NB4 (cell line): Measurements from ENCODE around the gene SNTG2.

Source experiments
- CTCF ChIP-seq: IDR thresholded peaks from one replicate; pipeline ENCODE4 v1.5.1; 2012; ENCODE audit warnings: low read depth, low read length
- POLR2A ChIP-seq: IDR thresholded peaks from 2 replicates; pipeline ENCODE4 v1.6.1; 2011; ENCODE audit warnings: mild to moderate bottlenecking; ENCODE audit not compliant: insufficient read length; ENCODE audit errors: extremely low read depth

GRCh38 chr2:1097101-1097500 lies 146.5 kb downstream of the SNTG2 start:
- TF ChIP-seq POLR2A (no peak), CTCF (no peak)
